Dermis blood vessel endothelial cell (primary cell): ENCODE measurements around the gene SIGLEC8. TPM values are rescaled to one million over a fixed set of nuclear protein-coding genes. Genes with fewer than 3 reads are reported as not detected.
"Not testable (repeated sequence)": the region's sequence is repeated elsewhere in the genome, so short reads cannot be mapped to it uniquely, and the experiment has no call there.

Source experiments
- DNase-seq: peaks from one replicate; pipeline ENCODE4 v3.0.0; 2010
- total RNA-seq: library from RNA; depleted of rRNA; stranded (reverse); fragments of >200 nt; gene quantifications from 2 replicates; pipeline ENCODE4 v1.2.3, GENCODE V29; 2014

SIGLEC8 gene
- total RNA-seq, result not detected in 2 replicates

GRCh38 chr19:51458051-51458645 is at the start of gene SIGLEC8:
Gene SIGLEC8, minus strand, starts transcription at chr19:51458454. Its CDS starts 67 bp downstream, at chr19:51458387.
- DNase-seq, result no peak

- no peak for DNase-seq
Measured at GRCh38 chr19:51507640-51508058, 49.4 kb upstream of the SIGLEC8 start.

- DNase-seq, result no peak
Measured at GRCh38 chr19:51507192-51507591, 48.9 kb upstream of the SIGLEC8 start.

GRCh38 chr19:51505904-51506303 is 47.6 kb upstream of the SIGLEC8 start:
- DNase-seq, result no peak

GRCh38 chr19:51503896-51504295 is 45.6 kb upstream of the SIGLEC8 start:
- no peak for DNase-seq

GRCh38 chr19:51503286-51503817 is 45.1 kb upstream of the SIGLEC8 start:
- DNase-seq, result no peak

GRCh38 chr19:51501594-51502263 is 43.5 kb upstream of the SIGLEC8 start, which contains the start of gene SIGLEC12:
Gene SIGLEC12, minus strand, starts transcription at chr19:51501800. Its CDS starts 67 bp downstream, at chr19:51501733.
- DNase-seq, result no peak

- not testable (repeated sequence) for DNase-seq
Measured at GRCh38 chr19:51500931-51501330, 42.7 kb upstream of the SIGLEC8 start.

GRCh38 chr19:51497666-51498065 is 39.4 kb upstream of the SIGLEC8 start:
- no peak for DNase-seq

- no peak for DNase-seq
Measured at GRCh38 chr19:51493776-51494175, 35.5 kb upstream of the SIGLEC8 start.

- no peak for DNase-seq
Measured at GRCh38 chr19:51491586-51491985, 33.3 kb upstream of the SIGLEC8 start.

GRCh38 chr19:51490676-51491075 is 32.4 kb upstream of the SIGLEC8 start:
- DNase-seq, result no peak

- DNase-seq, result no peak
Measured at GRCh38 chr19:51489113-51489512, 30.9 kb upstream of the SIGLEC8 start.

- DNase-seq, result no peak
Measured at GRCh38 chr19:51488491-51488890, 30.2 kb upstream of the SIGLEC8 start.

GRCh38 chr19:51485960-51486660 is 27.9 kb upstream of the SIGLEC8 start:
- DNase-seq, result no peak

- DNase-seq, result peak; percentile 50
Measured at GRCh38 chr19:51480590-51480989, 22.3 kb upstream of the SIGLEC8 start.

GRCh38 chr19:51479531-51480331 is 21.5 kb upstream of the SIGLEC8 start:
- no peak for DNase-seq

GRCh38 chr19:51478381-51479234 is 20.4 kb upstream of the SIGLEC8 start, which contains the start of gene CEACAM18:
Gene CEACAM18, plus strand, starts transcription at chr19:51478539.
- DNase-seq, result no peak

- no peak for DNase-seq
Measured at GRCh38 chr19:51477344-51477743, 19.1 kb upstream of the SIGLEC8 start.

- no peak for DNase-seq
Measured at GRCh38 chr19:51476164-51476563, 17.9 kb upstream of the SIGLEC8 start.

- peak; percentile 86 for DNase-seq
Measured at GRCh38 chr19:51473009-51473707, 14.9 kb upstream of the SIGLEC8 start.
